Stimulated activated naive CD4-positive, alpha-beta T cell (primary cell): ENCODE measurements around the gene NBEA.
"Not testable (repeated sequence)": the region's sequence is repeated elsewhere in the genome, so short reads cannot be mapped to it uniquely, and the experiment has no call there.

ENCODE experiments used
- DNase-seq, 6 experiments: peaks; one replicate each; lab custom pipeline; 2025; lab: John Stamatoyannopoulos, UW

NBEA gene

DNA sequence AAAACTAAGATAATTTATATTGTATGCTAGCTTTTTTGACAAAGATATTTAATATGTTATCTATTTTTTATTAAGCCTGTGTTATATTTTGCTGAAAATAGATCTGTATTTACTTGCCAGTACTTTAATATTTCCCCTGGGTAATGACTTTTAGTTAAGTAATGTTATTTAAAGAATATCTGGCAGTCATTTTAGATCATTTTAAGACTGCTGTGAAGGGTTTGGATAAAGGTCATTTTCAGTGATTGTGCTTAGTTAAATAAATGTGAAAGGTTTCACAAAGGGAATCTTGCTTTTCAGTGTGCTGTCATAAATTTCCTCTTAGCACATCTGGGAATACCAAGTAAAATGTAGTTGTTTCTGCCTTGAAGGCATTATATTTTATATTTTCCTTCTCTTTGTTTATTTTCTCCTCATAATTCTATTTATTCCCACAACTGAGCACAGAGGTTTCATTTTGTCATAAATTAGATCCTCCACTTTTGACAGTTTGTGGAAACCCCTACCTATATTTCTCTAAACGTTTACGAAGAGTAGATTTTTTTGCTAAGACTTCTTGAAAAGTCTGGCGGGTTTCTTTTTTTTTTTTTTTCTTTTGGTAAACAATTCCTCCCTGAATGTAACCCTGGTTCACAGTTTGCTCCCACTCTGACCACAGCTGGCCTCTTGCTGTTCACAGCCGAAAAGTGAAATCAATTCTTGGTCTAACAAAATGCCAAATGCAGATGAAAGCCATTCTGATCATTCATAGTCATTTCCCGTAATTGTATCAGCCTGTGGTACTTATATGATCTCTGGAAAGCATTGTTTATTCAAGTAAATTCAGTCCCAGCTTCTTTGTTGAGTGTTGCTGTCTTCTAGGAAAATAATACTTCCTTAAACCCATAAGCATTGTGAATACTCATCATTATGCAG lies 446.6 kb downstream of the NBEA start:
- DNase-seq: no peak

DNA sequence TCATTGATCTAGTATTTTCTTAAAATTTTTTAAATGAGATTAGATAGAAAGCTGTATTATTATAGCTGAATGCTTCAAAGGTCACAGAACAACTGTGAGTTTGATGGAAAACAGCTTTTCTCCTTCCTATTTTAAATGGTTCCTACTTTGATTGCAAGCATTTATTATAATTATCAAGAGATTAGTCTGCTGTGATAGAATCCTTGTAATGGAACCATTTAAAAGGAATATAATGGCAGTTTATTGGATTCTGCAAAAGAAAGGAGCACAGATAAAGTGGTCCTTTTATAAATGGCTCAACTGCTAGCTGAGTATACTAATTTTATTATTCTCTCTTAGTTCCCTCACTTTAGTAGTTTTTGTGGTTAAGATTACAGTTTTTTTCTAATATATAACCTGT lies 447.5 kb downstream of the NBEA start:
- no peak for DNase-seq

DNA sequence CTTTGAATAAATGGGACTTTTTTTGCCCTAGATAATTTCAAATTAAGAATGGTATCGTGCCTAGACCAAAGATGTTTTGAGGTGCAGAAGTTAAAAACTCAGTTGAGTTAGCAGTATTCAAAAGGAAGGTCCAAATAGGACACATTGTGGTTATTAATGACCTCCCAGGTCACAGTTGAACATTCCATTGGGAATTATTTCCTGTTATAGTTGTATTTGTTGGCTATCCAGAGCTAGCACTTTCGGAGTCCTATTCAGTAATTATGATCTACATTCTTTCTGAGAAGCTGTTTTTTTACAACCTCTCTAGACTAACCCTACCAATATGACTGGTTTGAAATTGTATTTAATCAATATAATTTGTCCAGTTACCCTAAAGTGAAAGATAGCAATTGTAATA lies 450.7 kb downstream of the NBEA start:
- no peak for DNase-seq

DNA sequence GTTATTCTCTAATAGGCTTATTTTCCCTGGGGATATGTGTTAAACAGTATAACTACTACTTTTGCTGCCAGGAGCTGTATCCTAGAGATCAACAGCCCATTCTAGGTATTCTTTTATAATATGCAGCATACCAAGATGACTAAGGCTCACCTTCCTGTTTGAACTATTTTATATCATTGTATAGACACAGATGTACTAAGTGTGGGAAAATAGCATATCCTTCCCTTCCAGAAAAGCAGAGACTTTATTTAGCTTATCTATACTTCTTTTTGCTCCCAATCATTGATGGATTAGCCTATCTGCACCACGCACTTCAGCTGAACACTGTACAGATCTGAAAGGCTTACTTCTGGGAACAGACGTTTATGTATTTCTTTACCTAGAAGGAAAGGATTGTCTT lies 451.8 kb downstream of the NBEA start:
- DNase-seq: no peak

DNA sequence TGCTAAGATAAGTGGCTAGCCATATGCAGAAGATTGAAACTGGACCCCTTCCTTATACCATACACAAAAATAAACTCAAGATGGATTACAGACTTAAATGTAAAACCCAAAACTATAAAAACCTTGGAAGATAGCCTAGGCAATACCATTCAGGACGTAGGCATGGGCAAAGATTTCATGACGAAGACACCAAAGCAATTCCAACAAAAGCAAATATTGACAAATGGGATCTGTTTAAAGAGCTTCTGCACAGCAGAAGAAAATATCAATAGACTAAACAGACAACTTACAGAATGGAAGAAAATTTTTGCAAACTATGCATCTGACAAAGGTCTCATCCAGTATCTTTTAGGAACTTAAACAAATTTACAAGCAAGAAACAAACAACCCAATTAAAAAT lies 466.2 kb downstream of the NBEA start:
- not testable (repeated sequence) for DNase-seq

DNA sequence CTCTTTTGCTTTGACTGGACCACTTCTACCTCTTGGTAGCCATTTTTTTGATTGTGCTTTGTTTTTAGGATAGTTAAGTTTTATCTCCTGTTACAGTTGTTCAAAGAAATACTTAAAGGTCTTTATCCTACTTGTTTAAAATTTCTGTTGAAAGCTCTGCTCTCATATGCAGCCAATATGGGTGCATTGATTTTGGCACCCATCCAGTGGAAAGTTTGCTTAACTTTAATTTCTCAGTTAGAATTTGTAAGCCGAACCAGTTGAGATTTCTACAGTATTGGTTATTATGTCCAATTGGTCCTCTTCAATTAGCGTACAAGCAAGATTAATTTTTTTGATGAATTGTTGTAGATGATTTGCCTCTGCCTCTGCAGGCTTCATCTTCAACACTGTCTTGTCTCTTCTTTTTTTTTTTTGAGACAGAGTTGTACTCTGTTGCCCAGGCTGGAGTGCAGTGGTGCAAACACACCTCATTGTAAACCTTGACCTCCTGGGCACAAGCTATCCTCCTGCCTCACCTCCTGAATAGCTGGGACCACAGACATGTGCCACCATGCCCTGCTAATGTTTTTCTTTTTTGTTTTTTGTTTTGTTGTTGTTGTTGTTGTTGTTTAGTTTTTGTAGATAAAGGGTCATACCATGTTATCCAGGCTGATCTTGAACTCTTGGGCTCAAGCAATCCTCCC lies 469.1 kb downstream of the NBEA start:
- DNase-seq: no peak

DNA sequence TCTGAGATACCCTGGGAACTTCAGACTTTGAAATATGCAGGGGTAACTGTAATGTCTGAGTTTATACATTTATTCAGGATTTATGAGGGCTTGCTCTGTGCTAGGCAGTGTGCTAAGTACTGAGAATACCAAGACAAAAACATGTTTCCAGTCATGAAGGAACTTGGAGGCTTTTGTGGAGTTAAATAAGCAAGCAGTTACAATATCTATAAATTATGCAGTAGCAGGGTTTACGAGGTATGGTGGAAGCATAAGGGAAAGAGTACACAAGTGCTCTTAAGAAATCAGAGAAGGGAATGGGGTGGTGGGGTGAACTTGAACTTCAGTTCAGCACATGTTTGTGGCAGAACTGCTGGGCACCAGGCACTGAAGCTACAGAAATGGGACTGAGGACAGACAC lies 506.4 kb downstream of the NBEA start:
- no peak for DNase-seq

DNA sequence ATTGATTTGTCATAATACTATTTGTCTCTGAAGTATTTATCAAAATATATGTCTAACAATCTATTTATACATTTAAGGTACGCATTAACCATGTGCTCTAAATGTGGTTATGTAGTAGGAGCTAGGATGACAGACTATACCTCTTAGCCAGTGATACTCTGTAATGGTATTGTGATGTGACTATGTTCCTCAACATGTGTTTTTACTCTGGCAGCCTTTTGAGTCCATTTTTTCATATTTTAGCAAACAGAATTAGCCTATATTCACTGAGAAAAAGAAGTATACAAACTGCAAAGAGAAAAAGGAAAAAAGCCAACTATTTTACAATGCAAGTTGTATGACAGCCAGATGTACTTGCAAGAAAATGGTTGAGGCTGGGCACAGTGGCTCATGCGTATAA lies 507.8 kb downstream of the NBEA start:
- no peak for DNase-seq

DNA sequence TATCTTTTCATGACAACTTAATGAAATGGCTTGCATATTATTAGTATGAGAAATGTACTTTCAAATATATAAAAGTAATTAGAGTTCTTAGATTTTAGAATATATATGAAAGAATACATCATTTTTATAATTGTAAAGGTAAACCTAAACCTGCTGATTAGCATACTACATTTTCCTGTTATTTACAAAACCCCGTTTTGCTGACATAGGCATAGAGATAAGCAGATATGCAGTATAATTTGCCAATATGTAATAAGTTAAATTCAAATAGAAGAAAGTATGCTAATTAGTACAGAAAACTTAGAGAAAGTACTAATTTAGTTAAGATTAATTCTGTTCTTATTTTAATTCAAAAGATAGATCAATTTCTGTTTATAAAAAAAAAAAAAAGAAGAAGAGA lies 513.0 kb downstream of the NBEA start:
- DNase-seq: no peak

DNA sequence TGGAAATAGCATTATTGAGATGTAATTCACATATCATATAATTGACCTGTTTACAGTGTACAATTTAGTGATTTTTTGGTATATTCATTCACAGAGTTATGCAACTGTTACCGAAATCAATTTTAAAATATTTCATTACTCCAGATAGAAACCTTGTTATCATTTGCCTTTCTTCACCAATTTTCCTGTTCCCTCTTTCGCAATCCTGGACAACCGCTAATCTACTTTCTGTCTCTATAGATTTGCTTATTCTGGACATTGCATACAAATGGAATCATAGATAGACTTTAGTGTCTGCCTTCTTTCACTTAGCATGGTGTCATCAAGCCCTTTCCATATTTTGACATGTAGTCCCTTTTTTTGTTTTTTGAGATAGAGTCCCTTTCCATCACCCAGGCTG lies 515.2 kb downstream of the NBEA start:
- DNase-seq: no peak

DNA sequence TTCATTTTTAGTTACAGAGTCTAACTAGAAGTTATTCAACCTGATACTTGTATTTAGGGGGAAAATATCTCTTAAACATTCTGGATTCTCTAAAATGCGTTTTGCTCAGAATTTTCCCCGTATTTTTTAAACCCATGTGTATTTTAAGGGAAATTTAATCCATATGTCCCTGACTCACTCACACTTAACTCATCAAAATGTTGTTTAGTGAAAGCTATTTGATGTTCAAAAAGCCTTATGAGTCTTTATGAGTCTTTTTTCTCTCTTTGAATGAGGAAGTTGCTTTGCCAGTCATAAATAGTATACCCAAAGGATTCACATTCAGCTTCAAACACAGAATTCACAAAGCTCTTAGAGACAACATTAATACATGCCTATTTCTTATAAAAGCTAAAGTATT lies 518.0 kb downstream of the NBEA start:
- DNase-seq: no peak

DNA sequence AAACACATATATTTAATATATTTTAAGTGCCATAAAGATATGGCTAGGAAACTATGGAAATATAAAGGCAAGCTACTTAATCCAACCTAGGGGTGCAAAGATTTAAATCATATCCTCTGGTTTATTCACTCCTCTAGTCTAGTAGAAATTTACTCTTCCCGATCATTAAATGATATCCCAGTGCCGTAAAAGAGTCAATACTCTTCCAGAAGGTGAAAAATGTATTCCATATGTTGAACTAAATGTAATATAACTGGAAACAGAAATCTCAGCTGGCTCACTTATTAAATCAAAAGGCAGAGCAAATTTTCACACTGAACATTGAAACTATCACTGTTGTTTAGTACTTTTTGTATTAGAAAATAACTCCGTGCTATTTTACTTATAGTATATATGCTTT lies 523.3 kb downstream of the NBEA start:
- DNase-seq: no peak

DNA sequence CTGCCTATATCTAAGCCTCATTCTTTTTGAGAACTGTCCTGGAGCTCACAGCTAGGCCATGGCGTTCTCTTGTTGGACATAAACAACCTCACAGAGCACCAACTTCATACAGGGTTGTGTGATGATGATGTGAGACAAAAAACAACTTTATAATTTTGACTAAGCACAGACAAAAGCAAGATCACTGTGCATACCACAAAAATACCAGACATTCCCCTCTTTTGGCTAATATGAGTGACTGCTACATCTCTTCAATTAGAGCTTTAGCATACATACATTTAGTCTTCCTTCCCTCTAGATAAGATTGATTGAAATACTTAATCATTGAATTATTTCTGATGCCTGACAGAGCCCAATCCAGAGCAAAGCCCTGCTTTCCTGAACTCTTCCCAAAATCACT lies 526.1 kb downstream of the NBEA start:
- no peak for DNase-seq

DNA sequence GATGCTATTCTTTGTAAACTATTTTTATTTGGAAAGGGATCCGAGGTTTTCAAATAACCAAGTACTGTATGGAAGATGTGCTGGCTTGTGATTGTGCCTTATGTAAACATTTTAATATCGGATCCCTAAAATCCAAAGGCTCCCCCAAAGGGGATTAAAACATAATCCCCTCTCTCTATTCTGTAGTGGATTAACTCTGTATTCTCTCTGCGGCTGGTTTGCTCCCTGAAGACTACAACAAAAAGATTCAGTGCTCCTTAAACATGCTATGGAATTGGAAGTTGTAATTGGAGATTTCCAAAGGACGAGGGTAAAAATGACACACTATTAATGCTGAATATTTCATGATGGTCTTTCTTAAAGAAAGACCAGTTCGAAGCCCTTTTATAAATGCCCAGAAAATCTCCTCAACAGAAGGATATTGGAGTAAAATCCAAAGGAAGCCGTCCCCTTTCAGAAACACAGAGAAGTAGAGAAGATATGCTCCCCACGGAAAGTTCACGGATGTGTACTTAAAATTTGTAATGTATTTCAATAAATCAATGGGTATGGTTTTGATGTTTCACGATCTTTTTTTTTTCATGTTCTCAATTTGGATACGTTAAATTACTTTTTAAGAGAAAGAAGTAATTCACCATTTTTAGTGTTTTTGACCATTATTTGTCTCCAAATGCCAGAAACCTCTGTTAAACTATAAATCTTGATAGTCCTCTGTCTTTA lies 527.9 kb downstream of the NBEA start:
- no peak for DNase-seq

DNA sequence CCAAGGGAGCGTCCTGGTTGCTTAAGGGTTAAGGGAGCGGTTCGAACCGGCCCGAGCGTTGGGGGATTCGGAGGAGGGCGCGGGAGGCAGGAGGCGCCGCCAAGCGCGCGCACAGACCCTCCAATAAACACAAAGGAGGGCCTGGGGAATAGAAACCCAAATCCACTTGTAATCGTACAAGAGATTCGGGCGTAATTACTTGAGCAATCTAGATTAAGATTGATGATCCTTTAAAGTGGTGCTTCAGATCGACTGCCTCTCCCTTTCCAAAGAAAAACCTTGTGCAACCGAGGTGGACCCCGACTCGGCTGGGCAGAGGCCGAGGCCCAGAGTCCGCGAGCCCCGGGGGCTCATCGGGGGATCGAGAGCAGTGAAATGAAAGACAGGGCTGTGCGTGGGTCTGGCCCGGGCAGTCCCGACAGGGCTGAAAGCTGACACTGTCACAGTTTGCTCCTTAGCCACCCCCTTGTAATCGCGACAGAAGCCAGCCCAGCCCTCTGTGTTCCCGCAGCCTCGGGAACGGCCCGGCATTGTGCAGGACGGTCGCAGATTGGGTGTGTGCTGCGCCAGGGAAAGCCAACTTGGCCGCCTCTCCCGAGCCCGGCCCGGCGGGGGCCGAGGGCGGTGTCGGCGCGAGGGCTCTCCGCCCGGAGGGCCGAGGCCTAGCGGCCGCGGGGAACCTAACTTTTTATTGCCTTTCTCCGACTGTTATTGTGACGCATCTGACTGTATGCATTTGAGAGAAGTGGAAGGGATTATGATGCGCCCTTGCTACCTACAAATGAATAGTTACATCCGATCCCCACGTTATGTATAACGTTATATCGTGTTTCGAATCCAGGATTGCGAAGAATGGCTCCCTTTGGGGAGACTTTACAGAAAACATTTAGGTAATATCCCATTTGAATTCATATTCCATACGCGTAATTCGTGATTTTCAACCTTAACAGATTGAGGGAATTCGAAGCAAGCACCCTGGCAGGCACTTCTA lies 528.9 kb downstream of the NBEA start:
- no peak for DNase-seq

DNA sequence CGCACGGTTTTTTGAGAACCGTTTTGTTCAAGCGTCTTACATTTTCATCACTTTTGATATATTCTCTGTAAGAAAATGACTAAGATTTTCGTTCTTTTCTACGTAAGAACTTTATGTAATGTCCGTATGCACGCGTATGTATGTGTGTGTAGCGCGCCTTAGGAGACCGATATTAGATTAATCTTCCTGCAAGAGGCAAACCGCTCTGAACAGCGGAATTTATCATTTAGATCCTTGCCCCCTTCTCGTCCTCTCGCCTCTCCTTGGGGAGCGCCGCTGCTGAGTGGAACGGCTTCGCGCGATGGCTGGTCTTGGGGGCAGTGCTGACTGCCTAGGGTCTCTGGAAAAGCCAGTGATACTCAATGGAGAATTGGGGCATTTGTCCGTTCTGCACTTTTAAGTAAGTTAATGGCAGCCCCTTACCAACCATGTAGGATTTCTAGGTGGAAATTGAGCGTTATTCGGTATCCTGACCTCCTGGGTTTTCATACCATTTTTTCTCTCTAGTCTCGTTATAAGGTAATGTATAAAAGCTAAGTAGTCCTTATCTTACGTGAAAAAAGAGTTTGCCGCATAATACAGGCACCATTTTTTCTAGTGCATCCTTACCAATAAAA lies 529.7 kb downstream of the NBEA start:
- no peak for DNase-seq

DNA sequence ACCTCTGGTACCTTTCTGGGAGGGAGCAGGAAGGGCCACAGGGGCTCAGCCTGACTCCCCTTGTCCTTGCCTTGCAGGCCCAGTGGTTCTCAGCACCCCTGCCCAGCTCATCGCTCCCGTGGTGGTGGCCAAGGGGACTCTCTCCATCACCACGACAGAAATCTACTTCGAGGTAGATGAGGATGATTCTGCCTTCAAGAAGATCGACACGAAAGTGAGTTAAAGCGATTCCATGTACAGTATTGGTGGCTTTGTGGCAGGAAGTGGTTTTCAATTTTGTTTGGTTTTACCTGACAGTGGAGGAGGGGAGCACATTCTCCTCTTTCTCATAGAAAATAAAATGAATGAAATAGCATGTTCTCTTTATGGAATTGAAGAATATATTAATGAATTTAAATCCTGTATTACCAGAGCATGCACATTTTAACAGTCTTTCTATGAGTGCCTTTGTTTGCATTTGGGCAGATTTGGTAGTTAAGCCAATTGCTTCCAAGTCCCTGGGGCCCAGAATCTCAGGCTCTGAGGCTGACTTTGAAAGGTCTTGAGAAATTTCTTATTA lies 530.3 kb downstream of the NBEA start:
- DNase-seq: no peak

DNA sequence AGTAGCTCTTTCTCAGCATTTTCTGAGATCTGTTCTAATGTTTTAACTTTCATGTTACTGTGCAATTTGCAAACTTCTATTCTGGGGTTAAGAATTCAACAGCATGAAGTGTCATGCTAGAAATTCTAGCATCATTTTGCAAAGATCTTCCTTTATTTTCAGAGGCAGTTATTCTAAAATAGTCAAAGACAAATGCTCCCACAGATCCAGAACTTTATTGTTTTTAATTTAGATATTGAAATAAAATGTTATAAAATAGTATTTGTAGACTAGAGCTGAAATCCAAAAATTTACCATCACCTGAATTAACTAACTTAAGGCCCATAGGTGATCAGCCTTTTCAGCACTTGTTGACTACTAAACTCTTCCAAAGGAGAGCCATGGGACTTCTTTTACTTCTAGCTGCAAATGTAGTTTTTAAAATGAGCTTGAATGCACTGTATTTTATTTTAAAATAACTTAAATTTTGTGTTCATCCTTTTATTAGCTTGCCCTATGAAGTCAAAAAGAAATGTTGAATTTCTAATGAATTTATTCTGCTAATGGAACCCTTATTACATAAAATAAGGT lies 531.2 kb downstream of the NBEA start:
- DNase-seq: no peak

DNA sequence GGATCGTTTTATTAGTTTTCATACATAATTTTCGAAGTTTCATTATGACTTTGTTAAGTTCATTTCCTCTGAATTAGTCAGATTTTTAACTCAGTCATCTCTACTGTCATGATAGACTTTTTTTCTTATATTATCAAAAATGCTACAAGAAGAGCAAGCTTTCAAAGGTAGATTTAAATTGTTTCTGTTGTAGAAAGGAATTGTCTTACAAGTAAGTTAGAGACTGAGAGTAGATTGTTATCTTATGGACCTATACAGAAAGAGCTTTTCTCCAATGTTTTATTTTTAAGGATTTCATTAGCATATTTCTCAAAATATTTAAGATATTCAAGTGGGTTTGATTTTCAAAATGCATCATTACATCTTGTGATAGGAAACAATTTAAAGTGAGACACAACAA lies 531.7 kb downstream of the NBEA start:
- no peak for DNase-seq

DNA sequence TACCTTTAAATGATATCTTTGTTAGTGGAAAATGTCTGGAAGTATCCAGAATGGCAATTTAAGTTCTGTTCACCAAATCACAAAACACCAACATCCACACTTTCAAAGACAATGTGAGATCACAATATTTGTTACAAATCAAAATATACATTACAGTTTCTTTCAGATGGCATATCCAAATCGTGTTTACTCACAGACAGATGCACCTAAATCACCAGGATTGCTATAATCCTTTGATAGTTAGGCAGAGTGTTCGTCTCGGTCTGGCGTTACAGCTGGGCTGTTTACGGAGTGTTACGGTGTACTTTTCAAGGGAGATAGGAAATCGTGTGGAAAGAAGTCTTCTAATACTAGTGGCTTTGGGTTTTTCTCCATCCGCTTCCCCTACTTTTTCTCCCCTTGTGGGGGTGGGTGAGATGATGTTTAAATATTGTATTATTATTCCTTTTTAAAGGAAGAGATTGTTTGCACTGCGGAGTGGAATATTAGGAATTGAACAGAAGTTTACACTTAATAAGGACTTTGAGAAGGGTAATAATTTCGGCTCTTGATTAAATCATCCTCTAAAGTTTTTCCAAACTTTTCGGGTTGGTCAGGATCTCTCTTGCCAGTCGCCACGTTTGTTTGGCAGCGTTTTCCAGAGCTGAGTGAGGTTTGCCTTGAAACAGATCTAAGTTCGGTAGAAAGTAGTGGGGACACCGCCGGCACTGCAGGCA lies 532.6 kb downstream of the NBEA start:
- DNase-seq: no peak
